KOPT-K1 (cell line): Measurements from ENCODE around the gene C16orf95.
"Not testable (repeated sequence)": the region's sequence is repeated elsewhere in the genome, so short reads cannot be mapped to it uniquely, and the experiment has no call there.

Experiments used
- H3K27ac ChIP-seq: fragments of 200-600 bp; sonication (generic); 2 replicates; pipeline ENCODE4 v1.5.1; 2016; ENCODE audit warnings: antibody characterized with exemption, mild to moderate bottlenecking, low read depth, low read length; ENCODE audit not compliant: poor library complexity, severe bottlenecking
- H3K36me3 ChIP-seq: fragments of 200-600 bp; sonication (generic); 2 replicates; pipeline ENCODE4 v1.5.1; 2017; ENCODE audit warnings: antibody characterized with exemption, mild to moderate bottlenecking, low read length, moderate library complexity; ENCODE audit not compliant: insufficient read depth
- H3K9me3 ChIP-seq: fragments of 200-600 bp; sonication (generic); 2 replicates; pipeline ENCODE4 v1.5.1; 2017; ENCODE audit warnings: antibody characterized with exemption, low read length, mild to moderate bottlenecking; ENCODE audit not compliant: insufficient read depth, poor library complexity, severe bottlenecking

The C16orf95 gene

GRCh38 chr16:87276091-87276701, 41.0 kb downstream of the C16orf95 start:
- H3K36me3 ChIP-seq: no peaks in the 10 kb centered on the region
- no peak overlapping the region for H3K27ac ChIP-seq
- H3K9me3 ChIP-seq: no peaks in the 10 kb centered on the region

GRCh38 chr16:87274794-87275193, 42.4 kb downstream of the C16orf95 start:
- Histone ChIP-seq H3K9me3 (no peaks in the 10 kb centered on the region), H3K27ac (no peak overlapping the region)

DNA sequence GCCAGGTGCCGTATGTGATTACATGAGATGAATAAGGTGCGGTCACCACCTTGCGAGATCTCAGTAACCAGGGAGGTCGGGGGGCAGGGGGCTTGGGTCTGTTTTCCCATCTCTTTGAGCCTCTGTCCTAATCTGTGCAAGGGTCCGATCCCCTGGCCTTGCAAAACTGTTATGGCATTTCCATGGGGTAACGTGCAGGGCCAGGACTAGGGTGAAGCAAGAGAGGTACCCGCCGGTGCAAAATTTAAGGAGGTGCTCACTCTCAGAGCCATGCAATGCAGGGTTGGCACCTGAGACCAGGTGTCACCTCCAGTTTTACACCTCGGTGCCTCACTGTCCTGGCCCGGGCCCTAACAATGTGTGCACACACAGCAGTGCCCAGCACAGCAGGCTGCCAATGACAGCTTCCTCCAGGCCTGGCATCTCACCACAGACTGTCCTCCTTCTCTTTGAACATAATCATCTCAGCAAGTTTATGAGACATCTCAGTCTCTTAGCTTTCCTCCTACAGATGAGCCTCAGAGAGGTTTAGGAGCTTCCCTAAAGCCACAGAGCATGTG, 43.6 kb downstream of the C16orf95 start:
- Histone ChIP-seq H3K36me3 (no peaks in the 10 kb centered on the region), H3K9me3 (no peaks in the 10 kb centered on the region), H3K27ac (no peak overlapping the region)

More at GRCh38 chr16:87274794-87275193, 42.4 kb downstream of the C16orf95 start:
- no peaks in the 10 kb centered on the region for H3K36me3 ChIP-seq

DNA sequence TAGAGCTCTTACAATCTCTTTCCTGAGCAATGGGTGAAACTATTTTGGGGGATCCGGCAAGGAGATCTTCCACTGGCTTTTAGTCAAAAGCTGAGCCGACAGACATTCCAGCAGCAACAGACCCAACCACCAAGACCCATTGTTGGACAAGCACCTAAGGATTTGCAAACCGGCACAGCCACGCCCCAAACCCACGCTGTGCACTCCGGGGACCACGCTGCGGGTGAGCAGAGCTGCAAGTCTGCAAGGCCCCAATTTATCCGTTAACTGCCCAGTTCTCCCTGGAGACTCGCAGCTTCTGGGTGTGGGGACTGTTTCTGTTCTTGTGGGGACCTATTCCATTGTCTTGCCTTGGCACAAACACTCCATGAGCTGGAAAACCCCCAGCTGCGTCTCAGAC, 45.9 kb downstream of the C16orf95 start:
- H3K27ac ChIP-seq: no peak overlapping the region
- no peaks in the 10 kb centered on the region for H3K36me3 ChIP-seq
- H3K9me3 ChIP-seq: no peaks in the 10 kb centered on the region

- no peaks in the 10 kb centered on the region for H3K9me3 ChIP-seq
- no peaks in the 10 kb centered on the region for H3K36me3 ChIP-seq
- H3K27ac ChIP-seq: no peak overlapping the region
Measured at GRCh38 chr16:87267566-87267965, 49.6 kb downstream of the C16orf95 start.

DNA sequence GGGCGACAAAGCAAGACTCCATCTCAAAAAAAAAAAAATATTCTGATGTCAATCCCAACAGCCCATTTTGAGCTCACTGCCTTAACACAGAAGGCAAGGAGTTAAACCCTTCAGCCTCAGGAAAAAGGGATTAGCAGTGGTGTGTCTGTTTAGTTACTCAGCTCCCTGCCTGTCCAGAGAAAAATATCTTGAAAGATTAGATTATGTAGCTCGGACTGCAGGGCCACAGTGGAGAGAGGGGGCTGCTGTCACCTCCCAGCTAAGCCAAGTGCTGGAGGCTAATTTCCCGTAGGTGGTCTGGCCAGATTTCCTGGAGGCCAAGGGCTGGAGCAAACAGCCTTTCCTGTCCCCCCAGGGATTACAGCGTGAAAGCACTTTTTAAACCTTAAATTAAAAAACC, 50.3 kb downstream of the C16orf95 start:
- Histone ChIP-seq H3K9me3 (no peaks in the 10 kb centered on the region), H3K36me3 (no peaks in the 10 kb centered on the region), H3K27ac (no peak overlapping the region)

DNA sequence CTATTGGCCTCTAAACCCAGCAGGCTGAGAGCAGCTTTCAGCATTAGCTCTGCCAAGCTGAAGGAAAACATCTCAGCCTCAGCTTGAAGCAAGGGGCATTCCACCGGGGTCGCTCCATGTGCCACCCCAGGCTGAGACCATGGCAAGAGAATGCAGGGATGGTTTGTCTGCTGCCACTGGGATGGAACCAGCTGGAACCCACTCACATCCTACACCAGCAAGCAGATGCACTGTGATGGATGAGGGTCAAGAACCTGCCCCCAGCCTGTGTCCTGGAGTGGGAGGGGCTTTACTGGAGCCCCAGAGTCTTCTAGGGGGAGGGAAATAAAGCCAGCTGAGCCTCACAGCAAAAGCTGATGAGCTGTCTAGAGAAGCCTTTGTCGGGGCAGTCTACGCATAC, 51.9 kb downstream of the C16orf95 start:
- H3K36me3 ChIP-seq: no peaks in the 10 kb centered on the region
- no peak overlapping the region for H3K27ac ChIP-seq
- H3K9me3 ChIP-seq: peaks cover 4% of the 10 kb centered on the region

DNA sequence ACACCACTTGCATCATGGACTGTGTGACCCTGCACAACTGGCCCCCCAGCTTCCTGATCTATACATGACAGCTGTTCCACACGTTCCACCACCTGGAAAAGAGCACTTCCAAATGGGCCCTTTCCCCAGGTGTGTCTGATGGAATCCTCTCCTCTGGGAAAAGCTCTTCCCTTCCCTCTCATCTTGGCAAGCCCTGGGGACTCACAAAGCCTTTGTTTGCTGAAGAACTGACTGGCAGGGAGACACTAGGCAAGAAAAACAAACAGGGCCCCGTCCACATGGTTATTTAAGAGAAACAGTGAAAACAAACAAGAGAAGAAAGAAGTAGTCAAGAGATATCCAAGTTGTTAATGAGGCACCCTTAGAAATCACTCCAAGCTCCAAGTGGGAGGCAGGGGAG, 52.6 kb downstream of the C16orf95 start:
- Histone ChIP-seq H3K27ac (no peak overlapping the region), H3K9me3 (peaks cover 4% of the 10 kb centered on the region), H3K36me3 (no peaks in the 10 kb centered on the region)

- H3K36me3 ChIP-seq: no peaks in the 10 kb centered on the region
- H3K27ac ChIP-seq: no peak overlapping the region
- peaks cover 4% of the 10 kb centered on the region for H3K9me3 ChIP-seq
Measured at GRCh38 chr16:87263418-87264052, 53.7 kb downstream of the C16orf95 start.

GRCh38 chr16:87259431-87259830, 57.8 kb downstream of the C16orf95 start:
- no peak overlapping the region for H3K27ac ChIP-seq
- H3K9me3 ChIP-seq: peaks cover 4% of the 10 kb centered on the region
- no peaks in the 10 kb centered on the region for H3K36me3 ChIP-seq

DNA sequence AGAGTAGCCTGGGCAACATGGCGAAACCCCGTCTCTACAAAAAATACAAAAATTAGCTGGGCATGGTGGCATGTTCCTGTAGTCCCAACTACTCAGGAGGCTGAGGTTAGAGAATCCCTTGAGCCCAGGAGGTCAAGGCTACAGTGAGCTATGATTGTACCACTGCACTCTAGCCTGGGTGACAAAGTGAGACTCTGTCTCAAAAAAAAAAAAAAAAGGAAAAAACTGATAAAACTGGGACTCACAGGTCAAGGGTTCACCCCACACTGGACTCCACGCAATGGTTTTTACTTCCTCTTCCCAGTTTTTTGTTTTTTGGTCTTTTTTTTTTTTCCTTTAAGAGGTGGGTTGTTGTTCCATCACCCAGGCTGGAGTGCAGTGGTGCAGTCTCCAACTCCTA, 58.5 kb downstream of the C16orf95 start:
- H3K27ac ChIP-seq, H3K9me3 ChIP-seq, H3K36me3 ChIP-seq: not testable (repeated sequence)

GRCh38 chr16:87255866-87256265, 61.3 kb downstream of the C16orf95 start:
- H3K36me3 ChIP-seq: no peaks in the 10 kb centered on the region
- H3K9me3 ChIP-seq: peaks cover 2% of the 10 kb centered on the region
- H3K27ac ChIP-seq: no peak overlapping the region

- no peak overlapping the region for H3K27ac ChIP-seq
- no peaks in the 10 kb centered on the region for H3K9me3 ChIP-seq
- no peaks in the 10 kb centered on the region for H3K36me3 ChIP-seq
Measured at GRCh38 chr16:87254734-87255133, 62.5 kb downstream of the C16orf95 start.

- Histone ChIP-seq H3K36me3 (no peaks in the 10 kb centered on the region), H3K27ac (no peak overlapping the region), H3K9me3 (no peaks in the 10 kb centered on the region)
Measured at GRCh38 chr16:87254296-87254695, 62.9 kb downstream of the C16orf95 start.

- Histone ChIP-seq H3K27ac (no peak overlapping the region), H3K9me3 (no peaks in the 10 kb centered on the region), H3K36me3 (no peaks in the 10 kb centered on the region)
Measured at GRCh38 chr16:87253536-87253935, 63.7 kb downstream of the C16orf95 start.
